Smooth muscle cell (in vitro differentiated cells): ENCODE results near the gene B3GNT4. TPM values are rescaled to one million over a fixed set of nuclear protein-coding genes. Genes with fewer than 3 reads are reported as not detected.
A peak's percentile ranks its signal among the peaks of the same experiment; 100 is the strongest.

Experiments used
- DNase-seq: peaks from one replicate; lab custom pipeline; 2025; ENCODE audit not compliant: unreplicated experiment; lab: John Stamatoyannopoulos, UW
- H2AFZ ChIP-seq: fragments of 200-600 bp; sonication (generic); 2 replicates; pipeline ENCODE4 v1.6.0; 2016; ENCODE audit warnings: antibody characterized with exemption, low read depth, mild to moderate bottlenecking
- H3F3A ChIP-seq: fragments of 200-600 bp; sonication (generic); 2 replicates; pipeline ENCODE4 v1.6.0; 2017; ENCODE audit warnings: antibody characterized with exemption, low read depth
- H3K27ac ChIP-seq: fragments of 200-600 bp; sonication (generic); 2 replicates; pipeline ENCODE4 v1.5.1; 2016; ENCODE audit warnings: low read depth, mild to moderate bottlenecking
- H3K27me3 ChIP-seq: fragments of 200-600 bp; sonication (generic); 2 replicates; pipeline ENCODE4 v1.6.1; 2016; ENCODE audit warnings: low read depth, mild to moderate bottlenecking
- H3K36me3 ChIP-seq: fragments of 200-600 bp; sonication (generic); 2 replicates; pipeline ENCODE4 v1.5.1; 2016; ENCODE audit warnings: low read depth
- H3K4me1 ChIP-seq: fragments of 200-600 bp; sonication (generic); 2 replicates; pipeline ENCODE4 v1.5.1; 2016; ENCODE audit warnings: low read depth
- H3K4me2 ChIP-seq: fragments of 200-600 bp; sonication (generic); 2 replicates; pipeline ENCODE4 v1.6.0; 2016; ENCODE audit warnings: mild to moderate bottlenecking
- H3K4me3 ChIP-seq: fragments of 200-600 bp; sonication (generic); 2 replicates; pipeline ENCODE4 v1.5.1; 2016; ENCODE audit warnings: mild to moderate bottlenecking
- H3K79me2 ChIP-seq: fragments of 200-600 bp; sonication (generic); 2 replicates; pipeline ENCODE4 v1.6.0; 2016; ENCODE audit warnings: low read depth, mild to moderate bottlenecking
- H3K9ac ChIP-seq: fragments of 200-600 bp; sonication (generic); 2 replicates; pipeline ENCODE4 v1.6.0; 2016; ENCODE audit warnings: low read depth
- H3K9me3 ChIP-seq: fragments of 200-600 bp; sonication (generic); replicated peaks from 2 replicates; pipeline ENCODE4 v1.5.1; 2016; ENCODE audit warnings: low read depth
- H4K20me1 ChIP-seq: fragments of 200-600 bp; sonication (generic); 2 replicates; pipeline ENCODE4 v1.6.0; 2016; ENCODE audit warnings: low read depth
- CTCF ChIP-seq: fragments of 200-600 bp; sonication (generic); IDR thresholded peaks from 2 replicates; pipeline ENCODE4 v1.5.1; 2017; ENCODE audit warnings: borderline replicate concordance, mild to moderate bottlenecking, antibody characterized with exemption; ENCODE audit not compliant: insufficient read depth, poor library complexity, severe bottlenecking
- WGBS: methylation state at CpG from one replicate; pipeline ENCODE4 v1.1.7; 2016; ENCODE audit warnings: low lambda C conversion rate; 5-methylcytosine and 5-hydroxymethylcytosine counted together
- polyA plus RNA-seq: library from polyadenylated mRNA; unstranded; fragments of >200 nt; fragmentation: Nextera tagmentation; extraction: Ambion mirVana; gene quantifications from 2 replicates; pipeline ENCODE4 v1.2.1, GENCODE V29; 2016
- total RNA-seq: library from RNA; depleted of rRNA; stranded (reverse); fragments of >200 nt; gene quantifications from 2 replicates; pipeline ENCODE4 v1.2.3, GENCODE V29; 2014

Gene B3GNT4
- total and polyA plus RNA-seq, 2 experiments from 2014 or later = 0.93 TPM; not detected in 1

GRCh38 chr12:122197612-122197966 is 5.9 kb upstream of the B3GNT4 start:
- Histone ChIP-seq H3F3A (no peaks in the 10 kb centered on the region), H3K4me3 (no peak overlapping the region), H3K9me3 (no peaks in the 10 kb centered on the region), H3K9ac (no peak overlapping the region), H2AFZ (no peak overlapping the region), H3K36me3 (no peaks in the 10 kb centered on the region), H3K27me3 (peaks cover 4% of the 10 kb centered on the region), H3K4me2 (no peak overlapping the region), H3K27ac (no peak overlapping the region), H4K20me1 (no peaks in the 10 kb centered on the region), H3K4me1 (no peaks in the 10 kb centered on the region), H3K79me2 (no peaks in the 10 kb centered on the region)
- WGBS = 81% methylated on average over 1 of the region's 1 CpG
- no peak for DNase-seq
- no peak for TF ChIP-seq CTCF

GRCh38 chr12:122199484-122200355 is 3.8 kb upstream of the B3GNT4 start:
- H4K20me1 ChIP-seq = no peaks in the 10 kb centered on the region
- WGBS = 93% methylated on average over 28 of the region's 29 CpGs
- H3K79me2 ChIP-seq = no peaks in the 10 kb centered on the region
- H3K4me3 ChIP-seq = no peak overlapping the region
- H3K27me3 ChIP-seq = peaks cover 24% of the 10 kb centered on the region
- H2AFZ ChIP-seq = no peak overlapping the region
- H3K4me1 ChIP-seq = no peaks in the 10 kb centered on the region
- no peaks in the 10 kb centered on the region for H3K36me3 ChIP-seq
- no peak overlapping the region for H3K9ac ChIP-seq
- no peaks in the 10 kb centered on the region for H3F3A ChIP-seq
- TF ChIP-seq CTCF = no peak
- no peak overlapping the region for H3K27ac ChIP-seq
- no peaks in the 10 kb centered on the region for H3K9me3 ChIP-seq
- no peak for DNase-seq
- no peak overlapping the region for H3K4me2 ChIP-seq

- H3K79me2 ChIP-seq = no peaks in the 10 kb centered on the region
- H3K4me3 ChIP-seq = no peak overlapping the region
- no peaks in the 10 kb centered on the region for H3K4me1 ChIP-seq
- no peaks in the 10 kb centered on the region for H3K36me3 ChIP-seq
- TF ChIP-seq CTCF = peak; percentile 3
- WGBS = 85% methylated on average over 20 of the region's 24 CpGs
- no peak overlapping the region for H2AFZ ChIP-seq
- H3K9ac ChIP-seq = no peak overlapping the region
- no peak overlapping the region for H3K27ac ChIP-seq
- H3K9me3 ChIP-seq = no peaks in the 10 kb centered on the region
- no peaks in the 10 kb centered on the region for H4K20me1 ChIP-seq
- peaks cover 33% of the 10 kb centered on the region for H3K27me3 ChIP-seq
- no peak overlapping the region for H3K4me2 ChIP-seq
- DNase-seq = no peak
- no peaks in the 10 kb centered on the region for H3F3A ChIP-seq
These were observed 2.9 kb upstream of the B3GNT4 start for GRCh38 chr12:122200541-122201175.

GRCh38 chr12:122201381-122201780 is 2.1 kb upstream of the B3GNT4 start:
- Histone ChIP-seq H3K4me2 (no peak overlapping the region), H3K36me3 (no peaks in the 10 kb centered on the region), H3K27ac (no peak overlapping the region), H3K79me2 (no peaks in the 10 kb centered on the region), H3K27me3 (peaks cover 40% of the 10 kb centered on the region), H3K4me3 (no peak overlapping the region), H3K9me3 (no peaks in the 10 kb centered on the region), H3K4me1 (no peaks in the 10 kb centered on the region), H2AFZ (no peak overlapping the region), H3F3A (no peaks in the 10 kb centered on the region), H4K20me1 (peaks cover 1% of the 10 kb centered on the region), H3K9ac (no peak overlapping the region)
- DNase-seq = no peak
- WGBS = 87% methylated on average over 5 of the region's 5 CpGs
- no peak for TF ChIP-seq CTCF
